GM19395 (cell line): ENCODE results near the gene TSPAN5.
"Not testable (repeated sequence)": the region's sequence is repeated elsewhere in the genome, so short reads cannot be mapped to it uniquely, and the experiment has no call there.

Experiments
- ATAC-seq: cut with Tn5 transposase; IDR thresholded peaks from one replicate; pipeline ENCODE4 v1.9.1; 2021; ENCODE audit warnings: mild to moderate bottlenecking, moderate library complexity; ENCODE audit not compliant: unreplicated experiment

TSPAN5 gene

DNA sequence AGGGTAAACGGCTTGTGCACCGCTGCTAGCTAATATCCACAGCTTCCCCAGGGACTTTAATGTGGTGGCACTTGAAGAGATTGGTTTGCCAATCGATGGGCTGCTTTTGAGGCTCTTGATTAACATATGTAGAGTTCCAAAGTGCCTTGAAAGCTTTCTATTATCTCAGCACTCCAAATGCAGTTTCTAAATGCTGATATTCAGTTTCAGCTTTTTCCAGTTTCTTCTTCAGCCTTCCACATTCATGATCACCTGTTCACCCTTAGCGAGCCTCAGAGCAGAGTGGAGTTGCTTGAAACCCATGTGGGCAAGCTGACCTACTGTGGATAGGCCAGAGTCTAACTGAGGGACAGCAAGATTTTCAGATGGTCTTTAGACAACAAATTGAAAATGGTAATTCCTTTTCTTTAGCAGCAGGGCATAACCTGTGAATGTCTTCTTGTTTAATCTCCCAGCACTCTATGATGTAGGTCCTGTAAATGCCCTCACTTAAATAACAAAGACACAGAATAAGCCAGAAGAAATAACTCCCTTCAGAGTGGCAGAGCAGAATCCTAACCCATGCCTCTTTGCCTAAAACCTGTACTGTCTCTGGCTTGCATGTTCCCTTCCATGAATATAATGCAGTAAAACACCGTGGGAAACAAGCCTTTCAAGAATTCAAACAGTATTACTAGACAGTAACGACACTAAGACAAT is 99.8 kb downstream of the TSPAN5 start:
- no peak for ATAC-seq

GRCh38 chr4:98557194-98557892 is 101.1 kb downstream of the TSPAN5 start:
- ATAC-seq = no peak

GRCh38 chr4:98556451-98556850 is 102.0 kb downstream of the TSPAN5 start:
- no peak for ATAC-seq

DNA sequence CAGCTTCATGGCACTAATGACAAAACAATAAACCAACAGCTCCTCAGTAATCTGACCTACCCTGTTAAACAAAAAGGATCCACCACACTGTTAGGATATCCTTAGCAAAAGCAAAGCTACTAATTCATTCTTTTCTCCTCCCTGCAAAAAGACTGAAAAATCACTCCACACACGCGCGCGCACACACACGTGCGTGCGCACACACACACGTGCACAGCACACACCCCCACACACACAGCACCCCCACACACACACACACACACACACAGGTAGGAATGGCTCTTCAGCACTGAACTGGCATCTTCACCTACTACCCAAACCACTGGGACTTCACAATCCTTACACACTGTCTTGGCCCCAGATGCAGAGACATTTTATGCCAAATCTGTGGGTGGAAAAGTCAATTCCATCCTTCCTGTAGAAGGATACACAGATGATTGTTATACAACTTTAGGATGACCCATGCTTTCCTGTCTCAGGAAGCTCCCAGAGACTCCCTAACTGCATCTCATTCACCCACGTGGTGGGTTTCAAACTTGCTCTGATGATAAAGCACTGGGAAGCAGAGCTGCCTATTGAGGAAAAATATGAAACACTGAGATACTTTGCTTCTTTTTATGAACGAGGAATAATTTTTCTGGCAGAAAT is 102.5 kb downstream of the TSPAN5 start:
- ATAC-seq = no peak

- no peak for ATAC-seq
Measured at GRCh38 chr4:98546910-98547594, 111.4 kb downstream of the TSPAN5 start.

- ATAC-seq = no peak
Measured at GRCh38 chr4:98544818-98545414, 113.5 kb downstream of the TSPAN5 start.

GRCh38 chr4:98544141-98544817 is 114.1 kb downstream of the TSPAN5 start:
- ATAC-seq = no peak

DNA sequence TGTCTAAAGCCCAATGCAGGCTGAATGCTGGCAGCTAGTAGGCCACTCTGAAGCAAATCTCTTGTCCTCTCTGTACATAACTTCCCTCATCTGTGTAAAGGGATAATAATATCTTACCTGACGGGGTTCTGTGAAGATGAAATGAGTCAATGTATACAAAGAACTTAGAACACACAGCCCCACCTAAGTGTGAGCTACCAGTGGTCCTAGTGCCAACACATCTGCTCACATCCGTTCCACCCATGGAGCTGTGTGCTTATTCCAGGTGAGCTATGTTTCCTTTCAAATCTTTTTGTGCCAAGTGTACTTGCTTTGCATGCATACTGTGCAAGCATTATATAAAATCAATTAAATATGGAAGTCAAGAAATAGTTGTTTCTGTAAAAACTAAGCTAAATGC is 116.4 kb downstream of the TSPAN5 start:
- no peak for ATAC-seq

DNA sequence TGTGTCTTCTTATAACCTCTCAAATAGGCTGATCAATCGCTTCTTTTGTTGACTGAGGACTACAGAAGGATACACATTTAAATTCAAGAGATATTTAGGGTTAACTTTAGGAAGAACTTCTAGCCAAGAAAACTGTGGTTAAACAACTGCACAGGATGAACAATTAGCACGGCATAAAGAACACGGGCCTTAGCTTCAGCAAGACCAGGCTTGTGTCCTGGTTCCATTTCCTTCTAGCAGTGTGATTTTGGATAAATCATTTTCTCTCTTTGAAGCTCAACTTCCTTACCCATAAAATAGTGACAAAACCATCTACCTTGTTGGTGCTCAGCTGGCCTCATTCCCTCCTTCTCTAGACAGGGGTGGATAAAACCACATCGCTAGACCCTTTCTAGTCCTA is 117.6 kb downstream of the TSPAN5 start:
- ATAC-seq = no peak

DNA sequence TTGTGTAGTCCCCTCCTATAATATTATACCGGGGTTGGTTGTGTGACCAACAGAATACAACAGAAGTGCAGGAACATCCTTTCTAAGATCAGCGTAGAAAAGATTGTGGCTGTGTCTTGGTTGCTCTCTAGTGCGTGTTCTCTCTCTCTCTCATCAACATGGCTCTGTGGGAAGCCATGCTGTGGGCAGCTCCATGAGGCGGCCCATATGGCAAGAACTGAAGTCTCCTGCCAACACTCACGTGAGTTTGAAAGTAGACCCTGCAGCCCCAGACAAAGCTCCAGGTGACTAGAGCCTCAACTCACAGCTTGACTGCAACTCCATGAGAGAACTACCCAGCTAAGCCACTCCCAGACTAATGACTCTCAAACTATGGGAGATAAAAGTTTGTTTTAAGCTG is 118.7 kb downstream of the TSPAN5 start:
- no peak for ATAC-seq

DNA sequence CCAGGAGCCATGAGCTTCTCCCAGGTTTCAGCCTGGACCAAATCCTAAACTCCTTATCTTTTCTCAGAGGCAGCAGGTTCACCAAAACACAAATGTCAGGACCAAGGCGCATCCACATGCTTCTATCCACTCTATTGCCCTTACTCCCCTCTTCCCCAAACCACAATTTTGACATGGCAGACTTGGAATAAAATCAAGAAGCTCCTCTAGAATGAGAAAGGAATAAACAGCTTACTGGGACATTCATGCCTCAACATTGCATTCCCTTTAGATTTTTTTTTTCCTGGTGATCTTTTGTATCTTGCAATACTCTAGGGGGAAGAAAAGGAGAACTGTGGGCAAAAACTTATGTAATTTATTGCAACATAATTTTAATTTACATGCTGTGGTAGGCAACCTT is 119.1 kb downstream of the TSPAN5 start:
- no peak for ATAC-seq

- no peak for ATAC-seq
Measured at GRCh38 chr4:98536631-98537030, 121.8 kb downstream of the TSPAN5 start.

- ATAC-seq = not testable (repeated sequence)
Measured at GRCh38 chr4:98534146-98534545, 124.3 kb downstream of the TSPAN5 start.

DNA sequence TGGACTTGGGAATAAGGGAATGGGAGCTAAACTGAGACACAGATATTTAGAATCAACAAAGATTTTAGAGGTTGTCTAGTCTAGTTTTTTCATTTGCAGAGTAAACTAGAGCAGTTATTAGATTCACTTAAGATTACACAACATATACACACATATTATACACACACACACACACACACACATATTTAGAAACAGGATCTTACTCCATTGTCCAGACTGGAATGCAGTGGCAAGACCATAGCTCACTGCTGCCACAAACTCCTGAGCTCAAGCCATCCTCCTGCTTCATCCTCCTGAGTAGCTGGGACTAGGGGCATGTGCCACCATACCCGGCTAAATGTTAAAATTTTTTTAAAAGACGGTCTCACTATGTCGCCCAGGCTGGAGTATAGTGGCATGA is 127.8 kb downstream of the TSPAN5 start:
- no peak for ATAC-seq

DNA sequence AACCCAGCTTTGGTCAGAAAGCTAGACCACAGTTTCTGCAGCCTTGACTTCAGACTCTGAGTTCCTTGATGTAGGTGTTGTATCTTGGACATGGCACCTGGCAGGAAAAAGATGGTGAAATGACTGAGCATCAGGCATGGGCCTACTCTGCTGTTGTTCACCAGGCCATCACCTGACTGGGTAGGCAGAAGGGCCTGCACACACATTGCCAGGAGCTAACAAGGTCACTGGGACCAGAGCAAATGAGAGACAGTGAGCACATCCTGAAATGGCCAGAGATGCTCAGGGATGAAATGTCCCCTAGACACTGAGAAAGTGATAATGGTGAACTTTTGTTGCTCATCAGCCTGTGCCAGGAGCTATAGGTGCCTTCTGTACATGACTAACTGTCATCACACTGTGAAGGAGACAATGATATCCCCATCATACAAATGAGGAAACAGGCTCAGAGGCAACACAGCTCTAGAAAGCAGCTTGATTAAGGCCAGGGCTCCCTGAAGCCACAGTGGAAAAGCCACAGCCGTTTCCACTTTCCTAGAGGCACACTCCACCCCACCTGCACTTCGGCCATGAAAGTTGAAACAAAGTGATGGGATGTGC is 128.3 kb downstream of the TSPAN5 start:
- ATAC-seq = no peak

- no peak for ATAC-seq
Measured at GRCh38 chr4:98528882-98529281, 129.5 kb downstream of the TSPAN5 start.

- no peak for ATAC-seq
Measured at GRCh38 chr4:98527534-98528269, 130.7 kb downstream of the TSPAN5 start.

GRCh38 chr4:98524230-98524629 is 134.2 kb downstream of the TSPAN5 start:
- ATAC-seq = no peak

DNA sequence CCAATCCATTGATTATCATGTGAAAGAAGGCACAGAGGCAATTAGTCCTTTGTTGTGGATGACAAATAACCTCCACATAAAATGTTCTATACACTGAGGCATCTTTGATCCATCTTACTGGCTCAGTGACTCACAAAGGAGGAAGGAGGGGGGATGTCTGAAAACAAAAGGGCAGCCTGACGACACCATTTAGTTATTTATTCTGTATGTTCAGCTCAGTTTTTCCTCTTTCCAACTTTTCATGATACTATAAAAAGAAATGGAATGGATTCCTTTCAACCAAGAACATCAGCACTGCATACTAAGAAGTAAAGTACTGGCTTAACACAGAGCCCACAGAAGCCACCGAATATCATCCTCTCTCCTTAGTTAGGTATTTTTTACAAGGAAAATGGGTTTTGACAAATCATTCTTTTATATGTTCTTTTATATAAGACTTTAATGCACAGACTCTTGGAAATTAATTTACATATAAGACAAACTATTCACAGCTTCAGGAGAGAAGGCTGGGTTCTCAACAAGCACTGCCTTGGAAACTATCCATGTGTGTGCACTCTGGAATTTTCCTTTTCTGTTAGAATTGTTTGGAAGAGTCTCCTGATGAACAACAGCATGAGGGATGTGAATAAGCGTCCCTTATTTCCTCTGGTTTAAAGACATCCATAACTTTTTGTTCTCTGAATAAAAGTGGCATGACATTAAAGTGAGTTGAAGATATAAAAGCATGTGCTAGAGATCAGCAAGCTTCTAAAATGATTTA is 135.6 kb downstream of the TSPAN5 start:
- ATAC-seq = no peak
